A549 treated with AZD2906 at 1 μM for 4 hours (cell line): ENCODE data around the gene CHAC2. TPM values are rescaled to one million over a fixed set of nuclear protein-coding genes. Genes with fewer than 3 reads are reported as not detected.

ENCODE experiments used
- total RNA-seq: library from RNA; stranded (reverse); fragments of 200-300 nt; extraction: Qiagen RNA extraction; gene quantifications from 5 replicates; pipeline ENCODE4 v1.2.3, GENCODE V29; 2022

The CHAC2 gene
- 12.7 to 14.4 TPM (median 13.0 TPM) in 5 replicates for total RNA-seq

DNA sequence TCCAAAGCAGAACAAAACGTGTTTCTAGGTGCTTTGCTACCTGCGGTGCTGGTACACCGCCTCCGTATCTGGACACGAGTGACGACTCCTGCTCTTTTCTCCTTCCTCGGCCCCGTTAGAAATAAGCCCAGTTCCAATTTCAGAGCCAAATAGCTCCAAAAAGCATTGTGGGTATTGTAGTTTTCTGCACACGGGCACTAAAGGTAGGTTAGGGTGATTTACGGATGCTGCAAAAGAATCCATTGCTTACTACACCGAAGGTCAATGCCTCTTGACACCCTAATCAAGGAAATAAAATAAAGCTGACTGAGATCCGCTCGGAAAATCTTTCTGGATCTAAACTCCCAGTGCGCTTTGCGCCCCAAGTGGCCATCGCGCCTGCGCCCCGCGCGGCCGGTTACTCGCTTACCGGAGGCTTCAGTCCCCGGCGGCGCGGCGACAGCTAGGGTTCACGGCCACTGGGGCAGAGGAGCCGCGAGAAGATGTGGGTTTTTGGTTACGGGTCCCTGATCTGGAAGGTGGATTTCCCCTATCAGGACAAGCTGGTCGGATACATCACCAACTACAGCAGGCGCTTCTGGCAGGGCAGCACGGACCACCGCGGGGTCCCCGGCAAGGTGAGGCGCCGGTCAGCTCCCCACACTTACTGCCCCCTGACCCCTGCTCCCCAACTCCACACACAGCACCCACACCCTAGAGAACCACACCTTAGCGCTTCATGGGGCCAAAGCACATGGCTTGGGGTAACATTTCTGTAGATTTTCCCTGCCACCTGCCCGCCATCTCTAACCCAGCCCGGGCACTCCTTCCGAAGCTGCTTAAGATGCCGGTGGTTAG lies at the start of gene CHAC2:
TSS of gene CHAC2 (plus strand) at position 400 of the 837 bp plus-strand sequence. CDS start at position 483, 83 bp downstream.

DNA sequence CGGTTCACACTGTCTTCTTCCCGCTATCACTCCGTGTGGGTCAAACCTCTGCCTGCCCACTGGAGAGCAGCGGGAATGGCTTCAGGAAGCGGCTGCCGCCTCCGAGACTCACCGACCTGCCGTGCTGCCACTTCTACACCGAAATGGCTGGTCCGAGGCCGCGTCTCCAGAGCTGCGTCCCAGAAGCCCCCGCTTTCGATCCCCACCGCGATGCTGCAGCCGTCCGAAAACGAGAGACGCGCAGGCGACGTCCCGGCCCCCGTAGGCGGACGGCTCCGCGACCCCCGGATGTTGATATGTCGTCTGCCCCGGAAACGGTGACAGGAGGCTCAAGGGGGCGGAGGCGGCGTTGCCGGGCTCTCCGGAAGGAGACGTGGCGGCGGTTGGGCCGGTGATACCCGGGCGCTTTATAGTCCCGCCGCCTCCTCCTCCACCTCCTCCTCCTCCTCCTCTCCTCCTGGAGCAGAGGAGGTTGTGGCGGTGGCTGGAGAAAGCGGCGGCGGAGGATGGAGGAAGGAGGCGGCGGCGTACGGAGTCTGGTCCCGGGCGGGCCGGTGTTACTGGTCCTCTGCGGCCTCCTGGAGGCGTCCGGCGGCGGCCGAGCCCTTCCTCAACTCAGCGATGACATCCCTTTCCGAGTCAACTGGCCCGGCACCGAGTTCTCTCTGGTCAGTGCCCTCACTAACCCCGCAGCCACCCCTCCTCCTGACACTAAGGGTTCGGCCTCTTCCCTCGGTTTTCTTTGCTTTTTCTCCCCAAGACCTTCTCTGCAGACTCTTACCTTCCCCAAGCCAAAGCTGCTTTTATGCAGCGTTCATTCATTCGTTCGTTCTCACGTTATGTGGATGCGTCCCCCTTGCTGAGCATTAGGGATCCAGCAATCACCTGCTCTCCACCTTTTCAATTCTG lies 19.4 kb downstream of the CHAC2 start, which contains the start of the genes ASB3 and ERLEC1:
TSS of gene ASB3 (minus strand) at position 249 of the 909 bp plus-strand sequence. CDS start 21,381 bp downstream, outside the sequence.
TSS of gene ERLEC1 (plus strand) at position 340 of the 909 bp plus-strand sequence. CDS start at position 507, 167 bp downstream.

Other genes starting within 250 kb of the CHAC2 start
- 10.2 to 11.9 TPM (median 11.8 TPM) in 5 replicates for gene ASB3, start 19.1 kb downstream of the CHAC2 start, total RNA-seq
- 52.5 to 65.8 TPM (median 56.8 TPM) in 5 replicates for gene ERLEC1, start 19.2 kb downstream of the CHAC2 start, total RNA-seq
- gene GPR75, start 92.2 kb downstream of the CHAC2 start, total RNA-seq, result 1.2 to 2.0 TPM (median 1.6 TPM) in 5 replicates
- gene PSME4, start 203.2 kb downstream of the CHAC2 start, total RNA-seq, result 40.5 to 50.2 TPM (median 44.3 TPM) in 5 replicates